ENCODE measurements around the gene MEX3D.

- no peak for TF ChIP-seq CTCF (IDR thresholded peaks at IDR 0.05)
- TF ChIP-seq ZFX (IDR thresholded peaks at IDR 0.05; ENCODE audit: borderline replicate concordance) = no peak
These were observed 31.3 kb upstream of the MEX3D start for GRCh38 chr19:1599460-1599846.
